HepG2 (cell line): ENCODE data around the gene CFAP54. TPM values are rescaled to one million over a fixed set of nuclear protein-coding genes. Genes with fewer than 3 reads are reported as not detected.

Experiments used
- ATAC-seq: fragments of 200-7000 bp; cut with Tn5 transposase; 3 replicates; pipeline ENCODE4 v1.9.1; 2020; ENCODE audit warnings: mild to moderate bottlenecking, moderate library complexity
- BruUV-seq: library from RNA; stranded (reverse); fragments of 400-500 nt; replicated peaks from 2 replicates; lab custom pipeline; 2021; lab: Mats Ljungman, UMichigan
- CTCF ChIA-PET: fragments of 300-600 bp; formaldehyde crosslinking; extraction: SDS; loops from one replicate; lab custom pipeline; 2021; ENCODE audit warnings: low total read pairs, inconsistent platforms, low intra/inter-chr PET ratio; lab: Yijun Ruan, JAX
- POLR2A ChIA-PET: fragments of 350-600 bp; sonication (Branson Sonifier 250); formaldehyde crosslinking; loops from one replicate; lab custom pipeline; 2020; ENCODE audit warnings: antibody characterized with exemption, inconsistent platforms; lab: Yijun Ruan, JAX
- DNase-seq: peaks from one replicate; pipeline ENCODE4 v3.0.0-alpha.2; 2015; ENCODE audit warnings: low spot score
- FAIRE-seq: peaks from 3 replicates; lab custom pipeline; 2011; peaks lifted over from hg19 to GRCh38; lab: Jason Lieb, UNC
- H2AFZ ChIP-seq: one replicate; pipeline ENCODE4 v1.6.1; 2011; ENCODE audit warnings: low read length, inconsistent platforms
- H3K27ac ChIP-seq: fragments of 300-600 bp; 3 replicates; pipeline ENCODE4 v1.8.0; 2011; ENCODE audit warnings: mixed run types, mild to moderate bottlenecking, mixed read lengths, low read length, inconsistent platforms; ENCODE audit not compliant: insufficient read depth; ENCODE audit errors: extremely low read length
- H3K27me3 ChIP-seq, 2 experiments: fragments of 200-600 bp in 1 of 2; 2 replicates in 1 of 2; 3 replicates in 1 of 2; pipeline versions ENCODE4 v1.6.0 to v1.8.0; 2011; ENCODE audit warnings: low read length in 2 of 2, mild to moderate bottlenecking in 2 of 2, moderate library complexity in 2 of 2, inconsistent platforms in 1 of 2; ENCODE audit not compliant: insufficient read depth in 2 of 2, control insufficient read depth in 1 of 2
- H3K36me3 ChIP-seq, 2 experiments: fragments of 200-600 bp in 1 of 2; replicated peaks in 1 of 2; 2 replicates in 1 of 2; 3 replicates in 1 of 2; pipeline versions ENCODE4 v1.5.1 to v1.8.0; 2011; ENCODE audit warnings: low read length in 2 of 2, inconsistent platforms in 1 of 2; ENCODE audit not compliant: insufficient read depth in 2 of 2, control insufficient read depth in 1 of 2
- H3K4me1 ChIP-seq: 2 replicates; pipeline ENCODE4 v1.5.1; 2012; ENCODE audit warnings: low read length, inconsistent platforms; ENCODE audit not compliant: insufficient read depth
- H3K4me2 ChIP-seq: 2 replicates; pipeline ENCODE4 v1.6.0; 2011; ENCODE audit warnings: low read depth, low read length, inconsistent platforms
- H3K4me3 ChIP-seq, 3 experiments: fragments of 200-600 bp in 1 of 3; sonication (generic), shearing (Covaris generic) in 1 of 3; replicated peaks in 1 of 3; 2 replicates each; pipeline ENCODE4 v1.5.1; 2011 to 2016; ENCODE audit warnings: low read length in 3 of 3, inconsistent platforms in 2 of 3, low read depth in 2 of 3, mild to moderate bottlenecking in 2 of 3, control low read depth in 1 of 3, mixed read lengths in 1 of 3; ENCODE audit not compliant: insufficient read depth in 1 of 3
- H3K79me2 ChIP-seq: one replicate; pipeline ENCODE4 v1.6.1; 2011; ENCODE audit warnings: low read length, inconsistent platforms; ENCODE audit not compliant: insufficient read depth
- H3K9ac ChIP-seq: 2 replicates; pipeline ENCODE4 v1.6.0; 2011; ENCODE audit warnings: mild to moderate bottlenecking, low read depth, low read length, inconsistent platforms; ENCODE audit not compliant: insufficient read depth
- H3K9me3 ChIP-seq: 2 replicates; pipeline ENCODE4 v1.5.1; 2012; ENCODE audit warnings: mild to moderate bottlenecking, low read length
- H4K20me1 ChIP-seq: 2 replicates; pipeline ENCODE4 v1.6.0; 2011; ENCODE audit warnings: inconsistent platforms, mild to moderate bottlenecking, low read length, moderate library complexity; ENCODE audit not compliant: insufficient read depth
- ELF3 ChIP-seq: IDR thresholded peaks from 2 replicates; pipeline ENCODE4 v1.6.1; 2016; ENCODE audit warnings: missing genetic modification reagents, missing compliant biosample characterization
- HHEX ChIP-seq: IDR thresholded peaks from 2 replicates; pipeline ENCODE4 v1.6.1; 2016; ENCODE audit warnings: control low read depth
- KAT8 ChIP-seq: IDR thresholded peaks from 2 replicates; pipeline ENCODE4 v1.6.1; 2016; ENCODE audit warnings: missing genetic modification reagents, missing compliant biosample characterization
- ONECUT2 ChIP-seq: sonication (generic); formaldehyde crosslinking; IDR thresholded peaks from 2 replicates; pipeline ENCODE4 v1.4.0; 2020; ENCODE audit warnings: missing genetic modification reagents
- ZC3H13 ChIP-seq: sonication (generic); formaldehyde crosslinking; IDR thresholded peaks from 2 replicates; pipeline ENCODE4 v1.8.1; 2023; ENCODE audit warnings: mild to moderate bottlenecking, missing genetic modification reagents, moderate library complexity
- ZNF180 ChIP-seq: sonication (generic); formaldehyde crosslinking; IDR thresholded peaks from 2 replicates; pipeline ENCODE4 v1.4.0; 2020; ENCODE audit warnings: low read depth, missing genetic modification reagents, borderline replicate concordance
- ZNF24 ChIP-seq: fragments of 450-650 bp; IDR thresholded peaks from 2 replicates; pipeline ENCODE4 v1.6.1; 2017; ENCODE audit warnings: antibody characterized with exemption, mild to moderate bottlenecking
- ZNF44 ChIP-seq: sonication (generic); formaldehyde crosslinking; IDR thresholded peaks from 2 replicates; pipeline ENCODE4 v1.5.1; 2020; ENCODE audit warnings: mild to moderate bottlenecking, missing genetic modification reagents
- ZNF839 ChIP-seq: sonication (generic); formaldehyde crosslinking; IDR thresholded peaks from 2 replicates; pipeline ENCODE4 v1.4.0; 2020; ENCODE audit warnings: missing genetic modification reagents, mild to moderate bottlenecking, borderline replicate concordance
- WGBS: methylation state at CpG from one replicate; pipeline ENCODE4 v1.1.6; 2017; ENCODE audit warnings: low lambda C conversion rate; 5-methylcytosine and 5-hydroxymethylcytosine counted together
- in situ Hi-C: cut with HindIII; loops from 2 replicates; pipeline ENCODE4 v1.10.0; 2017; ENCODE audit warnings: low pct_unique_long_range_greater_than_20kb; ENCODE audit not compliant: extremely low pct_ligation_motif_present
- intact Hi-C: fragments of 100-400 bp; cut with micrococcal nuclease; formaldehyde crosslinking; loops from one replicate; pipeline ENCODE4 v1.10.0; 2022; ENCODE audit not compliant: unreplicated experiment
- polyA plus RNA-seq, 8 experiments: library from polyadenylated mRNA; depleted of rRNA in 3 of 8; stranded (reverse) in 7 of 8; unstranded in 1 of 8; fragments of >200 nt; fragmentation: Illumina TruSeq in 4 of 8; extraction: Trizol in 4 of 8; gene quantifications; 2 replicates each; pipeline versions ENCODE4 v1.2.1 to v1.2.3, GENCODE V29; 2011 to 2016; ENCODE audit warnings: low read depth in 4 of 8, missing spikeins in 1 of 8, mixed read lengths in 1 of 8; ENCODE audit not compliant: insufficient read depth in 1 of 8
- total RNA-seq, 5 experiments: library from RNA; depleted of rRNA; stranded (reverse); fragments of >200 nt; fragmentation: Illumina TruSeq; extraction: Trizol; gene quantifications; 2 replicates each; pipeline ENCODE4 v1.2.3, GENCODE V29; 2016; ENCODE audit warnings: low read depth in 1 of 5
- TF ChIP-seq, protein P1 (sequence below): sonication (generic); formaldehyde crosslinking; IDR thresholded peaks from 2 replicates; pipeline ENCODE4 v1.8.0; 2022; ENCODE audit warnings: mild to moderate bottlenecking, missing genetic modification reagents, moderate library complexity
- TF ChIP-seq, protein P2 (sequence below): sonication (generic); formaldehyde crosslinking; IDR thresholded peaks from 2 replicates; pipeline ENCODE4 v1.4.0; 2020; ENCODE audit warnings: missing genetic modification reagents, low read depth, mild to moderate bottlenecking, borderline replicate concordance
- TF ChIP-seq, protein P3 (sequence below): IDR thresholded peaks from 2 replicates; pipeline ENCODE4 v1.6.1; 2016; ENCODE audit warnings: mild to moderate bottlenecking, missing biosample characterization, missing genetic modification reagents

CFAP54 gene
- total and polyA plus RNA-seq, 2 of the 13 experiments (the other 11 are each of a cell fraction or from before 2014, with no cell fraction given) = not detected

DNA sequence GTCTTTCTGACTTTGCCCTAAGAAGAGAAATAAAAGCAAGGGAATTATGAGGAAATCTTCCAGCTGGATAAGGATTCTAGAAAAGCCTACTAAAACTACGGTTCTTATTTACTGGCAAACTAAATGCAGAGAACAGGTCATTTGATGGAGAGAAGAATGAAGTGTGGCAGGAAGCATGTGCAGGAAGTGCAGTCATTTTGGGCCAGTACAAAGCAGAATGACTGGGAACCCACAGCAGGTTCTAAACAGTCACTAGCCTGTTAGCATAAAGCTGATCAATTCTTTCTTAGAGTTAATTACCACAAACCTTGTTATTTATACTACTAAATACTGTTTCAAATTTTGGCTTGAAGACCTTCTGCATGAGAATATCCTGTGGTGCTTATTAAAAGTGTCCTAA is 36.7 kb downstream of the CFAP54 start (continued):
- TF ChIP-seq, protein P1, sequence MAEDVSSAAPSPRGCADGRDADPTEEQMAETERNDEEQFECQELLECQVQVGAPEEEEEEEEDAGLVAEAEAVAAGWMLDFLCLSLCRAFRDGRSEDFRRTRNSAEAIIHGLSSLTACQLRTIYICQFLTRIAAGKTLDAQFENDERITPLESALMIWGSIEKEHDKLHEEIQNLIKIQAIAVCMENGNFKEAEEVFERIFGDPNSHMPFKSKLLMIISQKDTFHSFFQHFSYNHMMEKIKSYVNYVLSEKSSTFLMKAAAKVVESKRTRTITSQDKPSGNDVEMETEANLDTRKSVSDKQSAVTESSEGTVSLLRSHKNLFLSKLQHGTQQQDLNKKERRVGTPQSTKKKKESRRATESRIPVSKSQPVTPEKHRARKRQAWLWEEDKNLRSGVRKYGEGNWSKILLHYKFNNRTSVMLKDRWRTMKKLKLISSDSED (CRISPR knock-in tag) = no peak
- TF ChIP-seq ZNF44 (CRISPR knock-in tag) (no peak), ZNF180 (CRISPR knock-in tag) (no peak), KAT8 (CRISPR knock-in tag) (no peak), ELF3 (CRISPR knock-in tag) (no peak), HHEX (CRISPR knock-in tag) (no peak)
- TF ChIP-seq, protein P2, sequence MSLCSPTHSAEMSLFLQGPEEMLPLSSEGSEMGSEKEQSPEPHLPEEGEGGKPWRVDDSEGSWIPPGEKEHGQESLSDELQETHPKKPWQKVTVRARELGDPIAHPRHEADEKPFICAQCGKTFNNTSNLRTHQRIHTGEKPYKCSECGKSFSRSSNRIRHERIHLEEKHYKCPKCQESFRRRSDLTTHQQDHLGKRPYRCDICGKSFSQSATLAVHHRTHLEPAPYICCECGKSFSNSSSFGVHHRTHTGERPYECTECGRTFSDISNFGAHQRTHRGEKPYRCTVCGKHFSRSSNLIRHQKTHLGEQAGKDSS (CRISPR knock-in tag) = no peak
- TF ChIP-seq, protein P3, sequence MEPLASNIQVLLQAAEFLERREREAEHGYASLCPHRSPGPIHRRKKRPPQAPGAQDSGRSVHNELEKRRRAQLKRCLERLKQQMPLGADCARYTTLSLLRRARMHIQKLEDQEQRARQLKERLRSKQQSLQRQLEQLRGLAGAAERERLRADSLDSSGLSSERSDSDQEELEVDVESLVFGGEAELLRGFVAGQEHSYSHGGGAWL (CRISPR knock-in tag) = no peak

DNA sequence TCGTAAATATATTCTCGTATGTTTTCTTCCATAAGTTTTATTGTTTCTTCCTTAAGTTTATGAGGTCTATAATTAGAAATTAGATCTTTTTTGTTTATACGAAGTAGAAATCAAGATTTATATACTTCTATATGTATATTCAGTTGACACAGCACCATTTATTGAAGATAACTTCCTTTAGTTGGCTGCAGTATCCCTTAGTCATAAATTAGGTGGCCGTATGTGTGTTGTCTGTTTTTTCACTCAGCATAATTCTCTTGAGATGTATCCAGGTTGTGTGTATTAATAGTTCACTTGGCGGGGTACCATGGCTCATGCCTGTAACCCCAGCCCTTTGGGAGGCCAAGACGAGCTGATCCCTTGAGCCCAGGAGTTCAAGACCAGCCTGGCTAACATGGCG is 40.5 kb downstream of the CFAP54 start:
- DNase-seq = no peak
- Histone ChIP-seq H3K27ac (no peak overlapping the region), H3K27me3 (no peaks in the 10 kb centered on the region), H3K79me2 (no peaks in the 10 kb centered on the region)
- POLR2A ChIA-PET = no interaction called here
- WGBS = 41% methylated on average over 7 of the region's 7 CpGs
- TF ChIP-seq HHEX (CRISPR knock-in tag) (no peak), ONECUT2 (CRISPR knock-in tag) (no peak), ZC3H13 (CRISPR knock-in tag) (no peak), ZNF839 (CRISPR knock-in tag) (no peak), ZNF24 (no peak)
- TF ChIP-seq, all 625 proteins: peak for 0
- CTCF ChIA-PET = no interaction called here
- Histone ChIP-seq H3K4me1 (peaks cover 10% of the 10 kb centered on the region; the same call in 1 of the 2 replicates), H3K9ac (no peak overlapping the region), H4K20me1 (no peaks in the 10 kb centered on the region), H3K36me3 (no peaks in the 10 kb centered on the region), H2AFZ (no peak overlapping the region), H3K4me3 (no peak overlapping the region), H3K9me3 (no peaks in the 10 kb centered on the region), H3K4me2 (no peak overlapping the region)
- in situ Hi-C loops = no loop called here
- ATAC-seq (no peak), FAIRE-seq (no peak)
- intact Hi-C loops = no loop called here
- BruUV-seq = no TSS peak
